Muscle layer of duodenum (tissue), 2 donors: ENCODE data around the gene VPS39.

Source experiments
- H3K27ac ChIP-seq: one replicate; pipeline ENCODE4 v1.7.0; 2013; ENCODE audit warnings: mild to moderate bottlenecking, low read length
- H3K27me3 ChIP-seq: one replicate; pipeline ENCODE4 v1.7.0; 2013; ENCODE audit warnings: low read depth, mild to moderate bottlenecking, control low read depth, low read length
- H3K36me3 ChIP-seq, 2 donors: one replicate each; pipeline ENCODE4 v1.7.0; 2013; ENCODE audit warnings: low read length in 2 of 2, control low read depth in 1 of 2, mild to moderate bottlenecking in 1 of 2; ENCODE audit not compliant: insufficient read depth in 2 of 2, control insufficient read depth in 1 of 2
- H3K4me1 ChIP-seq, 2 donors: one replicate each; pipeline ENCODE4 v1.7.0; 2013; ENCODE audit warnings: low read length in 2 of 2, mild to moderate bottlenecking in 2 of 2, control low read depth in 1 of 2, moderate library complexity in 1 of 2; ENCODE audit not compliant: insufficient read depth in 2 of 2, control insufficient read depth in 1 of 2
- H3K4me3 ChIP-seq, 2 donors: one replicate each; pipeline ENCODE4 v1.7.0; 2013; ENCODE audit warnings: low read length in 2 of 2, low read depth in 1 of 2, mild to moderate bottlenecking in 1 of 2
- H3K9me3 ChIP-seq, 2 donors: one replicate each; pipeline ENCODE4 v1.7.0; 2013; ENCODE audit warnings: low read length in 2 of 2, control low read depth in 1 of 2, mild to moderate bottlenecking in 1 of 2; ENCODE audit not compliant: control insufficient read depth in 1 of 2
- donor health status: healthy.

The VPS39 gene

GRCh38 chr15:42119446-42119760 is 88.7 kb downstream of the VPS39 start:
- Histone ChIP-seq H3K4me1 (no peaks in the 10 kb centered on the region), H3K9me3 (no peaks in the 10 kb centered on the region), H3K36me3 (no peaks in the 10 kb centered on the region), H3K27ac (no peak overlapping the region), H3K4me3 (no peak overlapping the region), H3K27me3 (no peaks in the 10 kb centered on the region)

GRCh38 chr15:42118650-42119445 is 89.3 kb downstream of the VPS39 start:
- Histone ChIP-seq H3K4me1 (no peaks in the 10 kb centered on the region), H3K27ac (no peak overlapping the region), H3K9me3 (no peaks in the 10 kb centered on the region), H3K36me3 (no peaks in the 10 kb centered on the region), H3K4me3 (no peak overlapping the region), H3K27me3 (no peaks in the 10 kb centered on the region)

GRCh38 chr15:42111924-42112323 is 96.2 kb downstream of the VPS39 start:
- no peaks in the 10 kb centered on the region for H3K36me3 ChIP-seq
- no peak overlapping the region for H3K27ac ChIP-seq

GRCh38 chr15:42110367-42110766 is 97.7 kb downstream of the VPS39 start:
- Histone ChIP-seq H3K27ac (no peak overlapping the region), H3K4me3 (no peak overlapping the region), H3K27me3 (no peaks in the 10 kb centered on the region)

More at GRCh38 chr15:42111924-42112323, 96.2 kb downstream of the VPS39 start:
- no peaks in the 10 kb centered on the region for H3K4me1 ChIP-seq
- peaks cover 0 to 3% of the 10 kb centered on the region in 2 donors for H3K9me3 ChIP-seq
- H3K4me3 ChIP-seq = no peak overlapping the region
- H3K27me3 ChIP-seq = no peaks in the 10 kb centered on the region

GRCh38 chr15:42108806-42109205 is 99.3 kb downstream of the VPS39 start:
- H3K9me3 ChIP-seq = peaks cover 0 to 3% of the 10 kb centered on the region in 2 donors
- no peaks in the 10 kb centered on the region for H3K4me1 ChIP-seq
- no peak overlapping the region for H3K27ac ChIP-seq
- H3K36me3 ChIP-seq = no peaks in the 10 kb centered on the region
- H3K27me3 ChIP-seq = no peaks in the 10 kb centered on the region
- H3K4me3 ChIP-seq = no peak overlapping the region

More at GRCh38 chr15:42110367-42110766, 97.7 kb downstream of the VPS39 start:
- peaks cover 0 to 3% of the 10 kb centered on the region in 2 donors for H3K9me3 ChIP-seq
- H3K4me1 ChIP-seq = no peaks in the 10 kb centered on the region
- no peaks in the 10 kb centered on the region for H3K36me3 ChIP-seq
